Measurements from ENCODE around the gene GPR152.

DNA sequence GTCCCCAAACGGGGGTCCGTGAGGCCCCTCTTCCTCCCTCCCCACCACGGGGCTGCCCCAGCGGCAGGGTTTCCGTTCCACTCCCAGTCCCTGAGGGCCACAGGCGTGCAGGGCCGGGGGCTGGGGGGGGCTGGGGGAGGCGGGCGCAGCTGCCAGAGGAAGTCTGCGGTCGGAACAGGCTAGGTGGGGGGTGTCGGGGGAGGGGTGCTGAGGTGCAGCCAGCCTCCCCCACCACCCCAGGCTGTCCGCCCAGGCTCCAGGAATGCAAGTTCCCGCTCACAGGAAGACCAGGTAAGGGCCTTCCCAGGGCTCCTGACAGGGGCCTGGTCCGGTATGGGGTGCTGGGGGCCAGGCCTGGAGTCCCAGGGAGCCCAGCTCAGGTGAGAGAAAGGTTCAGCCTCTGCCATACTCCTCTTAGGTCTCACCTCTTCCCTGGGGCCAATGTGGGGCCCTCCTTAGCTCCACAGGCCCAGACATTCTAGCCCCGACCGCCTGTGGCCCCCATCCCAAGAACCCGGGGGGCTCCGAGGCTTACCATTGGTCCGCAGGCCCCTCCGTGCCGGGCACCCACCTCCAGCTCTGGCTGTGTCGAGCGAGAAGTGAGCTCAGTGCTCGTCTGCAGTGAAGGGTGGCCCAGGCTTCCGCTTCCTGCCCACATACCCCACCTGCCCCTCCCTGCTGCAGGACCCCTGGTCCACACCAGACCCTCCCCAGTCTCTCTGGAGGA, 15.3 kb downstream of the GPR152 start, which contains the start of gene PTPRCAP:
- TF ChIP-seq POLR2A (IDR thresholded peaks at IDR 0.05): no peak
- TF ChIP-seq, protein P1, sequence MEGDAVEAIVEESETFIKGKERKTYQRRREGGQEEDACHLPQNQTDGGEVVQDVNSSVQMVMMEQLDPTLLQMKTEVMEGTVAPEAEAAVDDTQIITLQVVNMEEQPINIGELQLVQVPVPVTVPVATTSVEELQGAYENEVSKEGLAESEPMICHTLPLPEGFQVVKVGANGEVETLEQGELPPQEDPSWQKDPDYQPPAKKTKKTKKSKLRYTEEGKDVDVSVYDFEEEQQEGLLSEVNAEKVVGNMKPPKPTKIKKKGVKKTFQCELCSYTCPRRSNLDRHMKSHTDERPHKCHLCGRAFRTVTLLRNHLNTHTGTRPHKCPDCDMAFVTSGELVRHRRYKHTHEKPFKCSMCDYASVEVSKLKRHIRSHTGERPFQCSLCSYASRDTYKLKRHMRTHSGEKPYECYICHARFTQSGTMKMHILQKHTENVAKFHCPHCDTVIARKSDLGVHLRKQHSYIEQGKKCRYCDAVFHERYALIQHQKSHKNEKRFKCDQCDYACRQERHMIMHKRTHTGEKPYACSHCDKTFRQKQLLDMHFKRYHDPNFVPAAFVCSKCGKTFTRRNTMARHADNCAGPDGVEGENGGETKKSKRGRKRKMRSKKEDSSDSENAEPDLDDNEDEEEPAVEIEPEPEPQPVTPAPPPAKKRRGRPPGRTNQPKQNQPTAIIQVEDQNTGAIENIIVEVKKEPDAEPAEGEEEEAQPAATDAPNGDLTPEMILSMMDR (IDR thresholded peaks at IDR 0.05): no peak

Measured in right lobe of liver (tissue), 4 donors.